DMS 273 (cell line): Measurements from ENCODE around the gene CD53.

Experiments used
- DNase-seq: peaks from one replicate; lab custom pipeline; 2025; ENCODE audit not compliant: unreplicated experiment; lab: John Stamatoyannopoulos, UW

The CD53 gene

GRCh38 chr1:110875216-110875731, 2.3 kb downstream of the CD53 start:
- DNase-seq, result no peak

GRCh38 chr1:110876748-110877341, 3.9 kb downstream of the CD53 start:
- no peak for DNase-seq

GRCh38 chr1:110877364-110877763, 4.4 kb downstream of the CD53 start:
- DNase-seq, result no peak

- DNase-seq, result no peak
Observed at GRCh38 chr1:110877776-110878175, 4.8 kb downstream of the CD53 start.

GRCh38 chr1:110878591-110878990, 5.6 kb downstream of the CD53 start:
- no peak for DNase-seq

GRCh38 chr1:110878993-110879392, 6.0 kb downstream of the CD53 start:
- no peak for DNase-seq

GRCh38 chr1:110879758-110880606, 7.0 kb downstream of the CD53 start:
- no peak for DNase-seq

GRCh38 chr1:110880708-110881374, 7.9 kb downstream of the CD53 start:
- DNase-seq, result no peak

- DNase-seq, result no peak
Observed at GRCh38 chr1:110888049-110888448, 15.1 kb downstream of the CD53 start.

- no peak for DNase-seq
Observed at GRCh38 chr1:110888641-110889040, 15.7 kb downstream of the CD53 start.

GRCh38 chr1:110890474-110891196, 17.7 kb downstream of the CD53 start:
- DNase-seq, result no peak

GRCh38 chr1:110893908-110894490, 21.1 kb downstream of the CD53 start:
- DNase-seq, result peak; percentile 21

GRCh38 chr1:110896090-110896489, 23.1 kb downstream of the CD53 start:
- no peak for DNase-seq

- no peak for DNase-seq
Observed at GRCh38 chr1:110897681-110898080, 24.7 kb downstream of the CD53 start.

- DNase-seq, result no peak
Observed at GRCh38 chr1:110898734-110899457, 25.9 kb downstream of the CD53 start.

GRCh38 chr1:110899458-110899843, 26.5 kb downstream of the CD53 start:
- DNase-seq, result no peak

- DNase-seq, result no peak
Observed at GRCh38 chr1:110902820-110903463, 30.0 kb downstream of the CD53 start.

GRCh38 chr1:110903853-110904500, 31.0 kb downstream of the CD53 start:
- DNase-seq, result no peak

- no peak for DNase-seq
Observed at GRCh38 chr1:110912784-110913183, 39.8 kb downstream of the CD53 start.
